H1 (cell line): ENCODE results near the gene SS18L1. TPM values are rescaled to one million over a fixed set of nuclear protein-coding genes. Genes with fewer than 3 reads are reported as not detected.

ENCODE experiments used
- CTCF ChIA-PET: fragments of 300-600 bp; sonication (Branson Sonifier 250); formaldehyde crosslinking; loops from one replicate; lab custom pipeline; 2021; ENCODE audit not compliant: partially characterized antibody; lab: Charles Lee
- POLR2A ChIA-PET: fragments of 300-600 bp; sonication (Branson Sonifier 250); formaldehyde crosslinking; loops from one replicate; lab custom pipeline; 2021; ENCODE audit warnings: inconsistent platforms; ENCODE audit not compliant: partially characterized antibody; lab: Charles Lee
- DNase-seq, 2 experiments: peaks; one replicate each; pipeline versions ENCODE4 v3.0.0 to v3.0.0-alpha.2; 2010 to 2022; ENCODE audit warnings: low spot score in 2 of 2, low read depth in 1 of 2, mixed read lengths in 1 of 2
- FAIRE-seq: peaks from 2 replicates; lab custom pipeline; 2011; peaks lifted over from hg19 to GRCh38; lab: Jason Lieb, UNC
- H2AFZ ChIP-seq: 2 replicates; pipeline ENCODE4 v1.8.1; 2012; ENCODE audit warnings: low read length, inconsistent platforms
- H2AK5ac ChIP-seq: 2 replicates; pipeline ENCODE4 v1.6.1; 2013; ENCODE audit warnings: low read depth, low read length
- H2BK120ac ChIP-seq: replicated peaks from 2 replicates; pipeline ENCODE3; 2013; ENCODE audit warnings: low read depth, low read length, inconsistent platforms
- H2BK12ac ChIP-seq: 2 replicates; pipeline ENCODE4 v1.6.1; 2013; ENCODE audit warnings: low read depth, low read length
- H2BK15ac ChIP-seq: 2 replicates; pipeline ENCODE4 v1.6.1; 2013; ENCODE audit warnings: low read length
- H2BK20ac ChIP-seq: 2 replicates; pipeline ENCODE4 v1.6.1; 2013; ENCODE audit warnings: low read length
- H2BK5ac ChIP-seq: 2 replicates; pipeline ENCODE4 v1.6.1; 2013; ENCODE audit warnings: low read depth, low read length
- H3K14ac ChIP-seq: 2 replicates; pipeline ENCODE4 v1.6.1; 2013; ENCODE audit warnings: inconsistent platforms; ENCODE audit not compliant: insufficient read length
- H3K18ac ChIP-seq: 2 replicates; pipeline ENCODE4 v1.6.1; 2013; ENCODE audit warnings: low read length; ENCODE audit errors: extremely low read depth
- H3K23ac ChIP-seq: 2 replicates; pipeline ENCODE4 v1.6.1; 2013; ENCODE audit warnings: inconsistent platforms; ENCODE audit not compliant: insufficient read length
- H3K23me2 ChIP-seq: 2 replicates; pipeline ENCODE4 v1.6.1; 2013; ENCODE audit warnings: low read depth, low read length
- H3K27ac ChIP-seq: 2 replicates; pipeline ENCODE4 v1.6.1; 2011; ENCODE audit warnings: low read depth, low read length, inconsistent platforms
- H3K27me3 ChIP-seq, 4 experiments: replicated peaks in 1 of 4; 1 replicate in 1 of 4; 2 replicates in 3 of 4; pipeline versions ENCODE4 v1.6.1 to v1.8.1; 2011 to 2013; ENCODE audit warnings: low read length in 3 of 4, mild to moderate bottlenecking in 3 of 4, inconsistent platforms in 2 of 4, mixed read lengths in 2 of 4, moderate library complexity in 1 of 4; ENCODE audit not compliant: control insufficient read depth in 3 of 4, insufficient read depth in 3 of 4; ENCODE audit errors: extremely low read depth in 1 of 4
- H3K36me3 ChIP-seq, 4 experiments: 2 replicates each; pipeline versions ENCODE4 v1.6.1 to v1.8.1; 2011 to 2013; ENCODE audit warnings: mild to moderate bottlenecking in 4 of 4, low read length in 3 of 4, moderate library complexity in 2 of 4, control low read depth in 1 of 4, inconsistent platforms in 1 of 4; ENCODE audit not compliant: insufficient read depth in 4 of 4, control insufficient read depth in 2 of 4
- H3K4ac ChIP-seq: replicated peaks from 2 replicates; pipeline ENCODE3; 2013; ENCODE audit warnings: low read length, low read depth, mixed read lengths, inconsistent platforms; ENCODE audit not compliant: insufficient read length
- H3K4me1 ChIP-seq, 4 experiments: replicated peaks in 1 of 4; 1 replicate in 1 of 4; 2 replicates in 3 of 4; pipeline versions ENCODE4 v1.6.1 to v1.8.1; 2011 to 2013; ENCODE audit warnings: low read length in 3 of 4, inconsistent platforms in 2 of 4, mixed read lengths in 1 of 4; ENCODE audit not compliant: insufficient read depth in 4 of 4, control insufficient read depth in 3 of 4
- H3K4me2 ChIP-seq, 2 experiments: 2 replicates each; pipeline versions ENCODE4 v1.6.1 to v1.8.1; 2011 to 2013; ENCODE audit warnings: low read depth in 2 of 2, low read length in 2 of 2, control low read depth in 1 of 2, inconsistent platforms in 1 of 2, mild to moderate bottlenecking in 1 of 2; ENCODE audit not compliant: insufficient read depth in 1 of 2
- H3K4me3 ChIP-seq, 4 experiments: fragments of 200-600, 300-600 bp in 1 of 4; sonication (generic), shearing (Covaris generic), sonication (Bioruptor Twin) in 1 of 4; 2 replicates each; pipeline versions ENCODE4 v1.5.1 to v1.8.1; 2011 to 2016; ENCODE audit warnings: low read length in 4 of 4, low read depth in 3 of 4, control low read depth in 2 of 4, inconsistent platforms in 2 of 4, mild to moderate bottlenecking in 2 of 4, mixed read lengths in 1 of 4, moderate library complexity in 1 of 4; ENCODE audit not compliant: insufficient read depth in 2 of 4; ENCODE audit errors: extremely low read depth in 1 of 4
- H3K56ac ChIP-seq: replicated peaks from 2 replicates; pipeline ENCODE3; 2013; ENCODE audit warnings: low read depth, mild to moderate bottlenecking, mixed read lengths, low read length, inconsistent platforms; ENCODE audit not compliant: insufficient read length
- H3K79me1 ChIP-seq: 2 replicates; pipeline ENCODE4 v1.6.1; 2013; ENCODE audit warnings: low read depth, low read length, control low read depth
- H3K79me2 ChIP-seq, 2 experiments: 2 replicates each; pipeline versions ENCODE4 v1.6.1 to v1.8.1; 2012 to 2013; ENCODE audit warnings: low read length in 2 of 2, mild to moderate bottlenecking in 2 of 2, inconsistent platforms in 1 of 2; ENCODE audit not compliant: insufficient read depth in 2 of 2, control insufficient read depth in 1 of 2
- H3K9ac ChIP-seq, 4 experiments: replicated peaks in 1 of 4; 1 replicate in 1 of 4; 2 replicates in 3 of 4; pipeline versions ENCODE4 v1.6.1 to v1.8.1; 2011 to 2013; ENCODE audit warnings: low read depth in 3 of 4, low read length in 3 of 4, control low read depth in 2 of 4, mild to moderate bottlenecking in 2 of 4, moderate library complexity in 2 of 4, inconsistent platforms in 1 of 4; ENCODE audit errors: extremely low read depth in 1 of 4
- H3K9me3 ChIP-seq, 2 experiments: 2 replicates each; pipeline versions ENCODE4 v1.6.1 to v1.8.1; 2012 to 2013; ENCODE audit warnings: mild to moderate bottlenecking in 2 of 2, moderate library complexity in 2 of 2, control low read depth in 1 of 2, inconsistent platforms in 1 of 2, low read depth in 1 of 2, low read length in 1 of 2, mixed read lengths in 1 of 2; ENCODE audit not compliant: insufficient read depth in 2 of 2
- H4K20me1 ChIP-seq, 2 experiments: replicated peaks in 1 of 2; 2 replicates each; pipeline versions ENCODE3 to v1.8.1; 2011 to 2013; ENCODE audit warnings: inconsistent platforms in 2 of 2, low read length in 2 of 2, mild to moderate bottlenecking in 1 of 2; ENCODE audit not compliant: insufficient read depth in 2 of 2, control insufficient read depth in 1 of 2
- H4K5ac ChIP-seq: 2 replicates; pipeline ENCODE4 v1.6.1; 2013; ENCODE audit warnings: low read length, low read depth, mixed read lengths, inconsistent platforms; ENCODE audit not compliant: insufficient read length
- H4K8ac ChIP-seq: 2 replicates; pipeline ENCODE4 v1.8.0; 2013; ENCODE audit warnings: mild to moderate bottlenecking, moderate library complexity, low read length, inconsistent platforms; ENCODE audit not compliant: insufficient read depth; ENCODE audit errors: extremely low read depth
- H4K91ac ChIP-seq: replicated peaks from 2 replicates; pipeline ENCODE3; 2013; ENCODE audit warnings: low read length, mixed read lengths, inconsistent platforms; ENCODE audit not compliant: insufficient read length
- CBX8 ChIP-seq: fragments of 300-800, 300-1000 bp; sonication (generic); IDR thresholded peaks from 2 replicates; pipeline ENCODE4 v1.7.1; 2016; ENCODE audit warnings: low read depth, low read length, borderline replicate concordance
- CTBP2 ChIP-seq: IDR thresholded peaks from 2 replicates; pipeline ENCODE4 v1.7.0; 2011; ENCODE audit warnings: borderline replicate concordance, mild to moderate bottlenecking, moderate library complexity, mixed read lengths, low read length; ENCODE audit not compliant: insufficient read depth, insufficient read length
- FOSL1 ChIP-seq: IDR thresholded peaks from 2 replicates; pipeline ENCODE4 v1.6.1; 2011; ENCODE audit warnings: mild to moderate bottlenecking, low read depth, low read length, moderate library complexity; ENCODE audit not compliant: insufficient read depth
- GABPA ChIP-seq: IDR thresholded peaks from 2 replicates; pipeline ENCODE4 v1.6.1; 2011; ENCODE audit warnings: mild to moderate bottlenecking, low read length, moderate library complexity, borderline replicate concordance; ENCODE audit not compliant: insufficient read depth
- JUN ChIP-seq: IDR thresholded peaks from 2 replicates; pipeline ENCODE4 v1.6.1; 2011; ENCODE audit warnings: low read depth, mild to moderate bottlenecking, improper control_type of control experiment, low read length
- RNF2 ChIP-seq: fragments of 200-900, 300-1000 bp; sonication (generic); IDR thresholded peaks from 2 replicates; pipeline ENCODE4 v1.7.1; 2016; ENCODE audit warnings: borderline replicate concordance, low read depth, mild to moderate bottlenecking, antibody characterized with exemption, low read length; ENCODE audit not compliant: poor library complexity, severe bottlenecking; ENCODE audit errors: missing control alignments
- SRF ChIP-seq: IDR thresholded peaks from 2 replicates; pipeline ENCODE4 v1.6.1; 2011; ENCODE audit warnings: mild to moderate bottlenecking, low read depth, low read length, moderate library complexity
- YY1 ChIP-seq: IDR thresholded peaks from 2 replicates; pipeline ENCODE4 v1.6.1; 2011; ENCODE audit warnings: low read depth, mild to moderate bottlenecking, low read length
- WGBS, 2 experiments: shearing (Covaris generic) in 1 of 2; methylation state at CpG; one replicate each; pipeline versions ENCODE4 v1.1.6 to v1.1.7; 2013 to 2015; ENCODE audit warnings: low lambda C conversion rate in 2 of 2, mixed read lengths in 2 of 2, inconsistent platforms in 1 of 2, low coverage in 1 of 2, missing lambda C conversion rate in 1 of 2; ENCODE audit not compliant: insufficient replicate concordance in 2 of 2, insufficient coverage in 1 of 2, insufficient read length in 1 of 2; ENCODE audit errors: extremely low coverage in 1 of 2, missing lambda C conversion rate in 1 of 2; 5-methylcytosine and 5-hydroxymethylcytosine counted together
- polyA plus RNA-seq, 7 experiments: library from polyadenylated mRNA; depleted of rRNA in 3 of 7; stranded (reverse) in 5 of 7; unstranded in 2 of 7; fragments of >200 nt in 5 of 7; fragments of 200-250 nt in 2 of 7; gene quantifications; 1 replicate in 5 of 7; 2 replicates in 1 of 7; 4 replicates in 1 of 7; pipeline versions ENCODE4 v1.2.1 to v1.2.3, GENCODE V29; 2011 to 2013; ENCODE audit warnings: missing spikeins in 2 of 7, mixed read lengths in 2 of 7
- total RNA-seq: library from RNA; stranded (reverse); fragmentation: NEBNext Ultra II Directional; extraction: Animal tissue kit (Norgen Biotek cat#: 25700); gene quantifications from 2 replicates; pipeline ENCODE4 v1.2.1, GENCODE V29; 2021

SS18L1 gene
- total and polyA plus RNA-seq, 2 of the 8 experiments (the other 6 are each of a cell fraction or from before 2014, with no cell fraction given): 28.4 to 29.7 TPM

GRCh38 chr20:62138204-62138543, 5.4 kb upstream of the SS18L1 start:
- no peak overlapping the region for H3K9ac ChIP-seq
- peaks cover 0 to 8% (median 2%) of the 10 kb centered on the region in 4 experiments; a peak in 3 of 7 replicates for H3K4me1 ChIP-seq
- H3K4me3 ChIP-seq: no peak overlapping the region
- H2AFZ ChIP-seq: no peak overlapping the region
- H2BK15ac ChIP-seq: no peak overlapping the region
- ChIA-PET CTCF (interaction anchor here (0.6 to 5.3 kb wide), 12 partner anchors 9 to 138 kb away, joined by 3 to 57 read pairs (median 3); no protein-coding TSS in a partner anchor), POLR2A (interaction anchor here (0.6 to 5.6 kb wide), 9 partner anchors 11 to 1566 kb away, joined by 3 to 62 read pairs (median 4); no protein-coding TSS in a partner anchor)
- no peak overlapping the region for H2BK12ac ChIP-seq
- H3K4me2 ChIP-seq: no peak overlapping the region
- H4K20me1 ChIP-seq: peaks cover 23 to 57% of the 10 kb centered on the region in 2 experiments
- 0 out of 2 replicates have a peak overlapping the region, but pooled peaks have one; percentile 33 for H3K27ac ChIP-seq
- no peak overlapping the region for H3K4ac ChIP-seq
- H3K79me2 ChIP-seq: peaks cover 20 to 44% of the 10 kb centered on the region in 2 experiments
- H2BK5ac ChIP-seq: no peak overlapping the region
- H4K5ac ChIP-seq: no peak overlapping the region
- no peak overlapping the region for H4K8ac ChIP-seq
- no peak overlapping the region for H2AK5ac ChIP-seq
- no peak overlapping the region for H3K18ac ChIP-seq
- H3K56ac ChIP-seq: no peak overlapping the region
- peaks cover 4% of the 10 kb centered on the region for H3K79me1 ChIP-seq
- DNase-seq (no peak), FAIRE-seq (no peak)
- H3K23me2 ChIP-seq: no peaks in the 10 kb centered on the region; the same call in 1 of the 2 replicates
- H3K14ac ChIP-seq: no peak overlapping the region
- H3K36me3 ChIP-seq: peaks cover 43 to 73% (median 58%) of the 10 kb centered on the region in 4 experiments
- TF ChIP-seq SRF (no peak), FOSL1 (no peak), RNF2 (no peak), CTBP2 (no peak), JUN (no peak), CBX8 (no peak), YY1 (no peak), GABPA (no peak)
- 83% methylated on average over 11 of the region's 11 CpGs; no CpG with 5 or more reads in 1 of the 2 experiments for WGBS, 2 experiments
- no peak overlapping the region for H3K23ac ChIP-seq
- no peak overlapping the region for H2BK20ac ChIP-seq
- no peaks in the 10 kb centered on the region for H3K27me3 ChIP-seq
- no peak overlapping the region for H2BK120ac ChIP-seq
- no peak overlapping the region for H4K91ac ChIP-seq
- no peaks in the 10 kb centered on the region for H3K9me3 ChIP-seq
